HG03196 (cell line): ENCODE data around the gene GRIP2.

Experiments
- ATAC-seq: cut with Tn5 transposase; IDR thresholded peaks from one replicate; pipeline ENCODE4 v1.9.1; 2021; ENCODE audit not compliant: unreplicated experiment

Gene GRIP2

GRCh38 chr3:14488286-14489041 lies 51.7 kb downstream of the GRIP2 start:
- no peak for ATAC-seq

GRCh38 chr3:14487821-14488220 lies 52.3 kb downstream of the GRIP2 start:
- ATAC-seq, result no peak

GRCh38 chr3:14487086-14487485 lies 53.1 kb downstream of the GRIP2 start:
- no peak for ATAC-seq

- no peak for ATAC-seq
These were observed 53.7 kb downstream of the GRIP2 start for GRCh38 chr3:14486460-14486859.

DNA sequence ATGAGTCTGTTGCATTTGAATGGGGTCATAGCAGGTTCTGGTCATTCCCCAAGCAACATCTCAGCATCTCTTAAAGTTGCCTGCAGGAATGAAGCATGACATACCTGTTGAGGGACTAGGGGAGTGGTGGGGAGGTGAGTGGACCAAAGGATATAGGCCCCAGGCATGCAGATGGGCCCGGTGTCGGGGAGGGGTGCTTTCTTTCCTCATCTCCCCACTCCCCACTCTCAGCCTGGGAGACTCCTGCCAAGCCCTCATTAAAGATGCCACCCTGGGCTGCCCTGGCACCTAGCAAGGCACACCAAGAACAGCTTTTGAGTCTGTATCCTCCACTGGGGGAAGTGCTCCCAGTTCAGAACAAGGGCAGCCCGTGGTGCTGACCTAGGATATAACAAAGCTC lies 54.2 kb downstream of the GRIP2 start:
- ATAC-seq, result no peak

- no peak for ATAC-seq
These were observed 55.4 kb downstream of the GRIP2 start for GRCh38 chr3:14484741-14485140.

DNA sequence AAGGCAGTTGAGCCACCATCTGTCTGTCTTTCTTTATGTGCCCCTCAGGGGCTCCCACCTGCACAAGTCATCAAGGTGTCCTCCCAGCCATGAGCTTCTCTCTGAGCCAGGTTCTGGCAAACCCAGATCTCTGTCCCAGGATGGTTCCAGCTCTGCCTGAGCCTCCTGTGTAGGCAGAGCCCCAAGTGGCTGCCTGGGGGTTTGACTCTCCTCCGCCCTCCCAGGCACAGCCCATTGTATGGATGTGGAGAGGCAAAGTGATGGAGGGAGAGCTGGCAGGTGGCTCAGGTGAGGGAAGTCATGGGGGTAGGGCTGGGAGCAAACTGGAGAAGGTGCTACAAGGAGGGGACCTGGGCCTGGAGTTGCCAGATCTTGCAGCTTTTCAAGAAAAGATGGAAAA lies 56.9 kb downstream of the GRIP2 start:
- no peak for ATAC-seq

- no peak for ATAC-seq
These were observed 57.8 kb downstream of the GRIP2 start for GRCh38 chr3:14482271-14482721.

DNA sequence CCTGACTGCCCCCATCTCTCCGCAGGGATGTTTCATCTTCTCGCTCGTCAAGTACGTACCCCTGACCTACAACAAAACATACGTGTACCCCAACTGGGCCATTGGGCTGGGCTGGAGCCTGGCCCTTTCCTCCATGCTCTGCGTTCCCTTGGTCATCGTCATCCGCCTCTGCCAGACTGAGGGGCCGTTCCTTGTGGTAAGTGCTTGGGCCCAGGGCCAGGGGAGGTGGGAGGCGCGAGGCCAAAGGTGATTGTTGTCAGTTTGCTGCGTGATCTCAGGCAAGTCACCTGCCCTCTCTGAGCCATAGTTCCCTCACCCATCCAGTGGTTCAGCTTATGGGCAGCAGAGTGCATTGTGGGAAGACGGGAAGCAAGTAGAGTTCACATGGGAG lies 58.5 kb downstream of the GRIP2 start:
- ATAC-seq, result no peak

GRCh38 chr3:14481018-14481645 lies 59.0 kb downstream of the GRIP2 start:
- no peak for ATAC-seq

DNA sequence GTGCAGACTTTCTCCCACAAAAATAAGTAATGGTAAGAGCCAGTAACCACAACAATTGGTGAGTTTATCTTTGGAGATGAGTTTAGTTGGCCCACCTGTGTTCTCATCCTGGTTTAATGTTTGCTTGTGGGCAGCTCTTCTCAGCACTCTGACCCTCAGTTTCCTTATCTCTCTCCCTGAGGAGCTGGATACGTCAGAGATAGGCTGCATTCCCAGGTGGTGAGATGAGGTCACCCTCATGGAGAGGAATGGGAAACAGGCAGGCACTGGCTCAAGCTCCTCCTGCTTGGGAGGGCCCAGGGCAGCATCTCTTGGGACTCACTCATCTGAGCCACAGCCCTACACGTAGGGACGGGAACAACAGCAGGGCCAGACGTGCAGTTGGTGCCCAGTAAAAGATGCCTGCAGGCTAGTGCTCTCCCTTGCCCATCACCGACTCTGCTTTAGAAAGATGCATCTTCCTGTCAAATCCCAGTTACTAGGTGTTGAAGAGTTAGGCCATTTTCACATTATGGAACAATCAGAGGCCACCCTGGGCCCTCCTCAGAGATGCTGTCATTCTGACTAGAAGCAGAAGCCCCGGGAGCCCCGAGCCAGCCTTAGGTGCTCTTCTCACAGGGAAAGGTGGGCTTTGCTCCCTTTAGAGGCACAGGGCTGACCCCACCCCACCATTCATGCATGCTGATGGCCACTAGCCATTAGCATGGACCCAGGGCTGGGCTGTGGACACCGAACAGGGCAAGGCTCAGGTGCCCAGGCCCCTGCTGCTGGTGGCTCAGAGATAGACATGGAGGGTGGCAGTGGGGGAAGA lies 59.7 kb downstream of the GRIP2 start:
- ATAC-seq, result no peak

DNA sequence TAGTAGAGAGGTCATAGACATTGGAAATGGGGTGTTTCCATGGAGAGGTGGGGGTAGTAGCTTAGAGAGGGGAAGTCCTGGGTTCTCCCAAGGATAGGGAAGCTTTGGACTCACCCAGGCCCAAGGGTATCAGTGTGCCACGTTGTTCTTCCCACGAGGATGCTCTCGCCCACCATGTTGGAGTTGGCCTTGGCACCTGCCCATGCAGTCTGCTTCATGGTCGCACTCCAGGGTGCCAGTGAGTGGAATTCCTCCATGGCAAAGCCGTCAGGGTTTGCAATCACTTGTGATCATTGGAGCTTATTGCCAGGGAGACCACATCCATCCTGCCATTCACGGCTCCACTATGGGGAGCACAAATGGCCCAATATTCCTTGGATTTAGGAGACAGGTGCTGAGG lies 60.6 kb downstream of the GRIP2 start:
- ATAC-seq, result no peak

GRCh38 chr3:14478956-14479550 lies 61.1 kb downstream of the GRIP2 start:
- ATAC-seq, result no peak

DNA sequence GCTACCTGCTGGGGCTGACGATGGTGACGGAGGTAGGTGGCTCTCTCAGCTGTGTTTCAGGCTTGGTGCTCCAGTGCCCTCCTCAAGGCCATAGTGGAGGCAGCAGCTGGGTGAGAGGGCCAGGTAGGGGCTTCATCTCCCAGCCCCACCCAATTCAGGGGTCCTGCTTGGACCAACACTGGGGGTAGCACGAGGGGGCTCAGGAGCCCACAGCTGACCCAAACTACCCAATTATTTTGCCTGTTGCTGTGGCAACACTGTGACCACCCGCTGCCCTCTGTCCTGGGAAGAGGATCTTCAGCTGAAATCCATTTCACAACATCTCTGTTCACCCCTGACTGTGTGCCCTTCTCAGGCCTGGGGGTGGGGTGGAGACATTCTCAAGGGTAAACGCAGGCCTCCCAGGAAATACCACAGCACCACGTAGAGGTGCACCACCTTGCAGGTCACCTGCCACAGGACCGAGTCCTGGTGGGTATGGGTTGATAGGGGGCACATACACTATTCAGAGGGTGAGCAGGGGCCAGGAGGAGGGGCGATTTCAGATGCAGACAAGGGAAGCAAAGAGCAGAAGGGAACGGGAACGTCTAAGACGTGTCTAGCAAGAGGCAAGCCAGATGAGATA lies 62.7 kb downstream of the GRIP2 start:
- no peak for ATAC-seq

- no peak for ATAC-seq
These were observed 63.4 kb downstream of the GRIP2 start for GRCh38 chr3:14476583-14477265.

GRCh38 chr3:14475621-14476020 lies 64.5 kb downstream of the GRIP2 start:
- no peak for ATAC-seq

GRCh38 chr3:14474363-14475081 lies 65.6 kb downstream of the GRIP2 start:
- ATAC-seq, result no peak

DNA sequence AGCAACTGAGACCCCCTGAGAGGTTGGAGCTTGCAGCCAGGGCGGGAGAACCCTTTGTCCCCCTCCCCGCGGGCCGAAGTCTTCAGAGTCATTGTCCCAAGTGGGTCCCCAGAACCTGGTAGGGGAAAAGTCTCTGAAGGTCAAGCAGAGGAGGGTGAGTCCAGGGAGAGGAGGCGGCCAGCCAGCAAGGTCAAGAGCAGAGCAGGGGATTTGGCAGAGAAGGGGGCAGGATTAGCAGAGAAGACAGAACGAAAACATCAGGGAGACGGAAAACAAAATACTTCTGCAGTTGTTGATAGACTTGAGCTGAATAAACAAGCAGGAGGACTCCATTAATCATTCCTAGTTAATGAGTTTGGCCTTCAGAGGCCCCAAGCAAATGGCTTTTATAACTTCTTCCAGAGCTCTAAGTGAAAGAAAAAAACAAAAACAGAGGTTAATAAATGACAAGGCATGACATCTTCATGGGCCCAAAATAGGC lies 66.7 kb downstream of the GRIP2 start:
- no peak for ATAC-seq

GRCh38 chr3:14472471-14473351 lies 67.4 kb downstream of the GRIP2 start:
- no peak for ATAC-seq
